HG03095 (cell line): ENCODE results near the gene AVEN.
"Not testable (repeated sequence)": the region's sequence is repeated elsewhere in the genome, so short reads cannot be mapped to it uniquely, and the experiment has no call there.

Experiments used
- ATAC-seq: cut with Tn5 transposase; IDR thresholded peaks from one replicate; pipeline ENCODE4 v1.9.1; 2021; ENCODE audit warnings: moderate library complexity; ENCODE audit not compliant: unreplicated experiment

AVEN gene

GRCh38 chr15:34038871-34039789 is at the start of gene AVEN:
Gene AVEN (minus strand): TSS chr15:34039204. CDS start chr15:34039046, 158 bp downstream.
- ATAC-seq, result peak; percentile 49

GRCh38 chr15:34085746-34086145 is 46.7 kb upstream of the AVEN start:
- ATAC-seq, result no peak

- no peak for ATAC-seq
These were observed 45.1 kb upstream of the AVEN start for GRCh38 chr15:34084086-34084485.

- ATAC-seq, result no peak
These were observed 40.9 kb upstream of the AVEN start for GRCh38 chr15:34079904-34080303.

DNA sequence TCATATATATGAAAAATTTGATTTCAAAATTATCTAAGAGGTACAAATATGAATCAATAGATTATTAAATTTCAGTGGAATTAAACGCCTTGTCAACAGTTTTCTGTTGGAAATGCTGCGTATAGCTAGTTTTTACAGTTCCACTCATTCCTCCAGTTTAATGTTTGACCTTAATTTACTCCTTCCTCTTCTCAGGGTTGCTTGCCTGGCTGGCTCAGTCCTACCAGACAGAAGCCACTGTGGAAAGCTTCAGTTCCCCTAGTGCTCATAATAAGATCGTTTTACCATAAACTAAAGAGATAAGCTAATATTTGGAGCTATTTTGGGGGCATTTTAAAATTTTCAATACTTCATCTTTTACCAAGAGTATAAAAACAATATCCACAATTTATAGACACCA is 39.9 kb upstream of the AVEN start:
- no peak for ATAC-seq

DNA sequence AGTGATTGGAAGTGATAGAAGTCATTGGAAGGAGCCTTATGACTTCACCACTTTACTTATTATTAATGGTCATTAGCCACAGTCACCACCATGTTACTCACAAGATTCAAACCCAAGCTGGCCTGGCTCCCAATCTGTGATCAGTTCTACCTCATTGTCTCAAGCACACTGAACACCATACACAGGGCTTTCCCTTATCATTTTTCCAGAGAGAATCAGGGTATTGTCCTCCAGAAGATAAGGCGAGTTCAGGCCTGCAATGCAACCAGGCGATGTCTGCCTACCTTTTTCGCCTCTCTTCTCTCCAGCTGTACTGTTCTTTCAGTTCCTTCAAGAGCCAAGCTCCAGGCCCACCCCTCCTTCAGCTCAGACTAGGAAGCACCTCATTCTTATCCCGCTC is 37.8 kb upstream of the AVEN start:
- no peak for ATAC-seq

GRCh38 chr15:34070003-34070402 is 31.0 kb upstream of the AVEN start:
- no peak for ATAC-seq

- ATAC-seq, result no peak
These were observed 26.9 kb upstream of the AVEN start for GRCh38 chr15:34065941-34066340.

GRCh38 chr15:34065261-34065660 is 26.3 kb upstream of the AVEN start:
- ATAC-seq, result no peak

- no peak for ATAC-seq
These were observed 25.4 kb upstream of the AVEN start for GRCh38 chr15:34064438-34064837.

GRCh38 chr15:34059946-34060345 is 20.9 kb upstream of the AVEN start:
- no peak for ATAC-seq

DNA sequence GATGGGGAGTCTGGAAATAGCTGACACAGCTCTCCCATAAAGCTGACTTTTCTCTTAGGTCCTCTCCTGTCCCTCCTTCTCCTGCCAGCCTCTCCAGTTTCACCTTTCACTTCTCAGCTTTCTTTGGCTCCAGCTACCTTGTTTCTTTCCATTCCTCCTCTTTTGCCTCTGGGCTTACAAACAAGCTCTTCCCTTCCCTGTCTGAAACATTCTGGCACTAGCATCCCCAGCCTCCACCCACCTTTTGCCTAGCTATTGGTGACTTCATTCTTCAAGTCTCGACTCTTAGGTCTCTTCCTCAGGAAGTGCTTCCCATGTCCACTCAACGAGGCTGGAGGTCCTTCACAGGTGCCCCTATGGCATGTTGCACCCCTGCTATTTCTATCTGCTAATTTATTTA is 20.5 kb upstream of the AVEN start:
- no peak for ATAC-seq

GRCh38 chr15:34056911-34057310 is 17.9 kb upstream of the AVEN start:
- no peak for ATAC-seq

- ATAC-seq, result no peak
These were observed 17.0 kb upstream of the AVEN start for GRCh38 chr15:34055868-34056595.

- ATAC-seq, result no peak
These were observed 15.2 kb upstream of the AVEN start for GRCh38 chr15:34054081-34054707.

GRCh38 chr15:34050385-34050784 is 11.4 kb upstream of the AVEN start:
- ATAC-seq, result not testable (repeated sequence)

DNA sequence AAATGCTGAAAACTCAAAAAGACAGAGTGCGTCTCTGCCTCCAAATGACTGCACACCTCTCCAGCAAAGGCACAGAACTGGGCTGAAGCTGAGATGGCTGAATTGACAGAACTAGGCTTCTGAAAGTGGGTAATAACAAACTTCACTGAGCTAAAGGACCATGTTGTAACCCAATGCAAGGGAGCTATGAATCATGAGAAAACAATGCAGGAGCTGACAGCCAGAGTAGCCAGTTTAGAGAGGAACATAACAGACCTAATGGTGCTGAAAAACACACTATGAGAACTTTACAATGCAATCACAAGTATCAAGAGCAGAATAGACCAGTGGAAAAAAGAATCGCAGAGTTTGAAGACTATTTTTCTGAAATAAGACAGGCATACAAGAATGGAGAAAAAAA is 10.1 kb upstream of the AVEN start:
- no peak for ATAC-seq

GRCh38 chr15:34047893-34048775 is 9.1 kb upstream of the AVEN start:
- ATAC-seq, result no peak

GRCh38 chr15:34046471-34047145 is 7.6 kb upstream of the AVEN start:
- ATAC-seq, result no peak

DNA sequence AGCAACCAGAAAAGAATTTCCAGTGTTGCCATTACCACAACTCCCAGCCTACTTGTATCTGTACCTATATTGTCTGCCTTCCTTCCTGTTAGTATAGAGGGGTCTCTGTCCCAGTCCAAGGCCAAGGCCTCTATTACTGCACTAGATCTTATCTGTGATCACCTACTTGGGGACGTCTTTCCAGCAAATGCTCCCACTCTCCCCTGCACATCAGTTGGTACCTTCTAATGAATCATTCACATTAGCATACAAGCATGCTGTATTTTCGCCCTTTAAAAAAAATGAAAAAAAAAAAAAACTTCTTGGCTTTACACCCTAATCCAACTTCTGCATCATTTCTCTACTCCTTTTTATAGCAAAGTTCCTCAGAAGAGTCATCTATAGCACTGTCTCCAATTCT is 4.8 kb upstream of the AVEN start:
- no peak for ATAC-seq
